Measurements from ENCODE around the gene MRPL14. TPM values are rescaled to one million over a fixed set of nuclear protein-coding genes. Genes with fewer than 3 reads are reported as not detected.
A peak's percentile ranks its signal among the peaks of the same experiment; 100 is the strongest.

Gene MRPL14
- total RNA-seq, 1 donor from 2014 or later = 65.5 TPM

DNA sequence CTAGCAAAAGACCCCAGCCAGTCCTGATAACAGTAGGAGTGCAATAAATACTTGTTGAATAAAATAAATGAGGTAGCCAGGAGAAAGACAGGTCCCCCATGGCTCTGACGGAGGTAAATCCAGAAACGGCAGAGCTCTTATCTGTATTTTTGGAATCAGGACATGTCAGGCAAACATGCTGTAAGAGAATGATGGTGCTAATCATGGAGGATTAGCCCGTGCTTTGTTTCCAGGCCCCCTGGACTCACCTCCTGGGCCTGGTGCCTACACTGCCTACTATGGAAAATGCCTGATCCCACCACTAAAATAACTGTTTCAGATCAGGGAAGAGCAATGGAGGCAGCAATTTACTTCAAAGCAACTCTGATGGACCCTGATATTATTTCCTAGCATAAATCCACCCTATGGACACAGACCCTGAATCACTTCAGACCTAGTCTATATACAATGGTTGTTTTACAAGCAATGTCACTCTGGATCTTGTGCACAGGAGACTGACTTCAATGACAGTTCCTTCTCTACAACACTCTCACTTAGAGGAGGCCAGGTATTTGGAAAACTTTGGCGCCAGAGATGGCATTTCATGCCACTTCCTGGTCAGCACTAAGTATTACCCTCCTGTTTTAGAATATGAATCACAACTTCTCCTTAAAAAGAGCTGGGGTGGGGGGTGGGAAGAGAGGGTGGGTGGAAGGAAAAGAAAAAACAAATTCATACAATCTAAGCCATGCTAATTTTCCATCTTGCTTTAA, 6.4 kb downstream of the MRPL14 start:
- no peaks in the 10 kb centered on the region for H3K27me3 Mint-ChIP-seq (ENCODE audit: low read depth)
- TF ChIP-seq, protein P1, sequence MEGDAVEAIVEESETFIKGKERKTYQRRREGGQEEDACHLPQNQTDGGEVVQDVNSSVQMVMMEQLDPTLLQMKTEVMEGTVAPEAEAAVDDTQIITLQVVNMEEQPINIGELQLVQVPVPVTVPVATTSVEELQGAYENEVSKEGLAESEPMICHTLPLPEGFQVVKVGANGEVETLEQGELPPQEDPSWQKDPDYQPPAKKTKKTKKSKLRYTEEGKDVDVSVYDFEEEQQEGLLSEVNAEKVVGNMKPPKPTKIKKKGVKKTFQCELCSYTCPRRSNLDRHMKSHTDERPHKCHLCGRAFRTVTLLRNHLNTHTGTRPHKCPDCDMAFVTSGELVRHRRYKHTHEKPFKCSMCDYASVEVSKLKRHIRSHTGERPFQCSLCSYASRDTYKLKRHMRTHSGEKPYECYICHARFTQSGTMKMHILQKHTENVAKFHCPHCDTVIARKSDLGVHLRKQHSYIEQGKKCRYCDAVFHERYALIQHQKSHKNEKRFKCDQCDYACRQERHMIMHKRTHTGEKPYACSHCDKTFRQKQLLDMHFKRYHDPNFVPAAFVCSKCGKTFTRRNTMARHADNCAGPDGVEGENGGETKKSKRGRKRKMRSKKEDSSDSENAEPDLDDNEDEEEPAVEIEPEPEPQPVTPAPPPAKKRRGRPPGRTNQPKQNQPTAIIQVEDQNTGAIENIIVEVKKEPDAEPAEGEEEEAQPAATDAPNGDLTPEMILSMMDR (conservative IDR thresholded peaks at IDR 0.05) = no peak
- no peaks in the 10 kb centered on the region for H3K36me3 Mint-ChIP-seq (ENCODE audit: low read depth)
- H3K9me3 Mint-ChIP-seq = no peaks in the 10 kb centered on the region
- H3K4me1 Mint-ChIP-seq = peaks cover 54% of the 10 kb centered on the region
- no peak overlapping the region for H3K27ac Mint-ChIP-seq (ENCODE audit: unreplicated experiment)
- no peak for DNase-seq (ENCODE audit: low read depth, low spot score)
- H3K4me3 Mint-ChIP-seq = peak overlapping the region; percentile 32

DNA sequence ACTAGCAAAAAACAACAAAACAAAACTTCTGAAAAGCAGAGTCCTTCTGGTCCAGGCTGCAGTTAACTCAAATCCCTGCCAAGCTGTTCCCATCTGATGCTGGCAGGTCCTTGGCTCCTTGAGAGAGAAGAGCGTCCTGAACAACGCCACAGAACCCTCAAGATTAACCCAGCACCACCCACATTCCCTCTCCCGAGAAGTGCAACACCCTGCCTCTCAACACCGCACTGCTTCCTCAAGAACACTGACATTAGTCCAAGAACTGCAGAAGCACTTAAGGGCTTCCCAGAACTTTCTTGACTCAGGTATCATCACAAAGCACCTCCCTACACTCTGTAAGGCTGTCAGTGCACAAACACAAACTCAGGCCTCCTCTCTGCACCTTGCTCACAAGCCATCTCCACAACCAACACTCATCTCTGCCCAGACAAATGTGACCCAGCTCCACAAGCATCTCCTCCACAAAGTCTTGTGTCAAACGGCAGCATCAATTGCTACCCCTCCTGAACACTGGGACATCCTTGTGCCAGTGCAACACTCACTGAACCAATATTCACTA, 7.5 kb downstream of the MRPL14 start:
- no peak overlapping the region for H3K27ac Mint-ChIP-seq (ENCODE audit: unreplicated experiment)
- H3K4me1 Mint-ChIP-seq = peaks cover 45% of the 10 kb centered on the region
- H3K27me3 Mint-ChIP-seq (ENCODE audit: low read depth) = no peaks in the 10 kb centered on the region
- no peaks in the 10 kb centered on the region for H3K9me3 Mint-ChIP-seq
- no peaks in the 10 kb centered on the region for H3K36me3 Mint-ChIP-seq (ENCODE audit: low read depth)
- no peak overlapping the region for H3K4me3 Mint-ChIP-seq
- DNase-seq (ENCODE audit: low read depth, low spot score) = no peak
- TF ChIP-seq, protein P1 (conservative IDR thresholded peaks at IDR 0.05) = no peak

DNA sequence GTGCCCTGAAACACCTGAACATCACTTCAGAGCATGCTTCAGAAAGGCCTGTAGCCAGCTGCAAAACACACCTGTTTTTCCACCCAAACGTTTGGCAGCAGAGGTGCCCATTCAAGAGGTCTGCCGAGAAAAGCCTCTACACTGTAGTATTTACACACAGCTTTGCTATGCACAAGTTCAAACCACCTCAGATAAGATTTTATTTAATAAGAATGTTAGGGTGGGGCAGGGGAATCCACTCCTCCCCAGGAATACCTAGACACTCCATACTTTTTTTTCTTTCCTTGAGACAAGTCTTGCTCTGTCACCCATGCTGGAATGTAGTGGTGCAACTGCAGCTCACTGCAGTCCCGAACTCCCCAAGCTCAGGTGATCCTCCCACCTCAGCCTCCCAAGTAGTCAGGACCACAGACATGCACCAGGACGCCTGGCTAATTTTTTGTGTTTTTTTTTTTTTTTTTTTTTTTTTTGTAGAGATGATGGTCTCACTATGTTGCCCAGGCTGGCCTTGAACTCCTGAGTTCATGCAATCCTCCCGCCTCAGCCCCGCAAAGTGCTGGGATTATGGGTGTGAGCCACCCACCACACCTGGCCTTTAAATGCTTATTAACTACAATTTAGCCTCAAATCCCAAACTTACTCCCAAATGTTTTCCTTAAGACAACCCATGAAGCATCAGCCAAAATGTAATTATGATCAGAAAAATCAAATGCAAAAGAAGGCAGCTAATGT, 9.7 kb downstream of the MRPL14 start:
- Mint-ChIP-seq H3K4me3 (no peak overlapping the region), H3K36me3 (ENCODE audit: low read depth) (peaks cover 2% of the 10 kb centered on the region), H3K27me3 (ENCODE audit: low read depth) (no peaks in the 10 kb centered on the region), H3K4me1 (peaks cover 23% of the 10 kb centered on the region), H3K27ac (ENCODE audit: unreplicated experiment) (no peak overlapping the region), H3K9me3 (no peaks in the 10 kb centered on the region)
- TF ChIP-seq, protein P1 (conservative IDR thresholded peaks at IDR 0.05) = no peak
- DNase-seq (ENCODE audit: low read depth, low spot score) = no peak

DNA sequence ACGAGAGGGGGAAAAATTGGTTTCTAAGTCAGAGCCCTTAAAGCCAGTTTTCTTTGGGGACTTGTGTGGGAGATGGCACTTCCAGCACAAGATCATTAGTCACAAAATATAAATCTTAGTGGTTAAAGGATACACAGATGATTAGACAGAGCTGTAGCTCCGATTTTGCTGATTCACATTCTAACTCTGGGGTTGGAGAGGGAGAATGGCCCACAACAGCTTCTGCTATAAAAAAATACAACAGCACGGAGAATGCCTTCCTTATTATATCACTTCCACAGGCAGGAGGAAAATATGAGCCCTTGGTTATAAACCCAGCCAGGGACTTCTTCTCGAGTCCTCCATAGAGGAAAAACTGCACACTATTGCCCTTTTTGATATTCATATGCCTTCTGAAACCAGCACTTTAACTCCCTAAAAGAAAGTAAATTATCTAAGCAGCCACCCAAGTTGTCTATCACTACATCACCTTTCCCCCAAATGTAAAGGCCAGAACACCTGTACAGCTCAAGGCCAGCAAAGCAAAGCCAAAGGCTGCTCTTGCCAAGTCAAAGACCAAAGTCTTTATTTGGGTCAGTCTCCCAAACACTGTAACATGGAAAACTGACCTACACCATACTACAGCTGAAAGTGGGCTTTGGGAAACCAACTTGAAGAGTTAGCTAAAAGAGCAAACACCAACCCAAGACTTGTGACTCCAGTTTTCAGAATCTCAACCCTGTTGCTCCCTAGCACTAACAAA, 10.4 kb downstream of the MRPL14 start:
- peaks cover 18% of the 10 kb centered on the region for H3K4me1 Mint-ChIP-seq
- no peak overlapping the region for H3K27ac Mint-ChIP-seq (ENCODE audit: unreplicated experiment)

DNA sequence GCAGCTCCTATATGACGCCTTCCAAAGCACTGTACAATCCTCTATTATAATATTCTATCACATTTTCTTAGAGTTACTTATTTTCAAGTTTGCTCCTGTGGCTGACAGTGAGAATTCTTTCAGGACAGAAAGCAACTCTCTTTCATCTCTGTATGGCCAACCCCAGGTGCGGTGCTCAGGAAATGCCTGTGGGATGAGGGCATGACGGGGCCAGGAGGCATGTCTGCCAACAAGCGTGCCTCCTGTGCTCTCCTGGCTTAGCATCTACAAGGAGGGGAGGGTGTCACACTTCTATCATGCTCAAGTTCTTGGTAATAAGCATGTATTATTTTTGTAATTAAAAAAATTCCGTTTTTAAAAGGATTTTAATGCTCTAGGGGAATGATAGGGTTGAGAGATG, 11.4 kb downstream of the MRPL14 start:
- Mint-ChIP-seq H3K9me3 (no peaks in the 10 kb centered on the region), H3K27ac (ENCODE audit: unreplicated experiment) (no peak overlapping the region), H3K27me3 (ENCODE audit: low read depth) (no peaks in the 10 kb centered on the region), H3K4me3 (no peak overlapping the region), H3K4me1 (peaks cover 12% of the 10 kb centered on the region), H3K36me3 (ENCODE audit: low read depth) (peaks cover 14% of the 10 kb centered on the region)
- no peak for DNase-seq (ENCODE audit: low read depth, low spot score)
- TF ChIP-seq, protein P1 (conservative IDR thresholded peaks at IDR 0.05) = no peak

More for the DNA sequence above, 10.4 kb downstream of the MRPL14 start:
- DNase-seq (ENCODE audit: low read depth, low spot score) = no peak
- Mint-ChIP-seq H3K4me3 (no peak overlapping the region), H3K9me3 (no peaks in the 10 kb centered on the region), H3K36me3 (ENCODE audit: low read depth) (peaks cover 6% of the 10 kb centered on the region), H3K27me3 (ENCODE audit: low read depth) (no peaks in the 10 kb centered on the region)
- TF ChIP-seq, protein P1 (conservative IDR thresholded peaks at IDR 0.05) = no peak
